HG03558 (cell line): Measurements from ENCODE around the gene P3H2.

ENCODE experiments used
- ATAC-seq: cut with Tn5 transposase; IDR thresholded peaks from one replicate; pipeline ENCODE4 v1.9.1; 2021; ENCODE audit warnings: moderate number of reproducible peaks; ENCODE audit not compliant: unreplicated experiment; ENCODE audit errors: extremely low read depth

Gene P3H2

GRCh38 chr3:190127195-190127594 is 6.5 kb upstream of the P3H2 start:
- no peak for ATAC-seq

- no peak for ATAC-seq
Measured at GRCh38 chr3:190125436-190126068, 4.9 kb upstream of the P3H2 start.

- ATAC-seq = no peak
Measured at GRCh38 chr3:190124067-190124466, 3.4 kb upstream of the P3H2 start.

GRCh38 chr3:190122198-190122771 is 1.6 kb upstream of the P3H2 start:
- no peak for ATAC-seq

GRCh38 chr3:190121383-190121782 is 686 bp upstream of the P3H2 start:
- no peak for ATAC-seq

GRCh38 chr3:190121061-190121377 is 322 bp upstream of the P3H2 start:
- no peak for ATAC-seq

- no peak for ATAC-seq
Measured at GRCh38 chr3:190119461-190120268, 1.0 kb downstream of the P3H2 start.

- ATAC-seq = no peak
Measured at GRCh38 chr3:190118438-190118837, 2.3 kb downstream of the P3H2 start.

- no peak for ATAC-seq
Measured at GRCh38 chr3:190117981-190118380, 2.7 kb downstream of the P3H2 start.

GRCh38 chr3:190116551-190117067 is 4.1 kb downstream of the P3H2 start:
- ATAC-seq = no peak

GRCh38 chr3:190110826-190111225 is 9.9 kb downstream of the P3H2 start:
- no peak for ATAC-seq

- ATAC-seq = no peak
Measured at GRCh38 chr3:190109441-190109840, 11.3 kb downstream of the P3H2 start.

- no peak for ATAC-seq
Measured at GRCh38 chr3:190108804-190109203, 11.9 kb downstream of the P3H2 start.

- ATAC-seq = no peak
Measured at GRCh38 chr3:190105876-190106275, 14.8 kb downstream of the P3H2 start.

- no peak for ATAC-seq
Measured at GRCh38 chr3:190101320-190102011, 19.2 kb downstream of the P3H2 start.

GRCh38 chr3:190099099-190099498 is 21.6 kb downstream of the P3H2 start:
- ATAC-seq = no peak

GRCh38 chr3:190097617-190098016 is 23.1 kb downstream of the P3H2 start:
- no peak for ATAC-seq

GRCh38 chr3:190097025-190097424 is 23.7 kb downstream of the P3H2 start:
- no peak for ATAC-seq

GRCh38 chr3:190096345-190096744 is 24.4 kb downstream of the P3H2 start:
- no peak for ATAC-seq

- no peak for ATAC-seq
Measured at GRCh38 chr3:190094160-190094718, 26.5 kb downstream of the P3H2 start.

GRCh38 chr3:190092250-190092649 is 28.4 kb downstream of the P3H2 start:
- no peak for ATAC-seq
